CMK (cell line): ENCODE measurements around the gene PREX1.

Experiments used
- DNase-seq: peaks from one replicate; pipeline ENCODE4 v3.0.0-alpha.2; 2010; ENCODE audit warnings: low read depth

PREX1 gene

GRCh38 chr20:48697845-48698491 lies 129.8 kb downstream of the PREX1 start:
- no peak for DNase-seq

DNA sequence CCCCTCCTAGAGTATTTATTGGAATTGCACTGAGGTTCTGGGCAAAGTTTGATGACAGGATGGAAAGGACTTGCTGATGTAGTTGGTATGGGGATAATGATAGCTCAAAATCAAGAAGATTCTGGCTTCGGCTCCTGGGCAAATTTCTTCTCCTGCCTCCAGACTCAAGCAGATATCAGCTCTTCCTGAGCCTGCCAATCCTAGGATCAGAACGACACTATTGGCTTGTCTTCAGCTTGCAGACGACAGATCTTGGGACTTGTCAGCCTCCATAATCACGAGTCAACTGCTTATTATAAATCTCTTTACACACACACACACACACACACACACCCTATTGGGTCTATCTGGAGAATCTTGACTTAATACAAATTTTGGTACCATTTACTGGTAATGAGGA lies 131.1 kb downstream of the PREX1 start:
- no peak for DNase-seq

GRCh38 chr20:48695738-48696137 lies 132.1 kb downstream of the PREX1 start:
- DNase-seq = no peak

GRCh38 chr20:48695255-48695654 lies 132.5 kb downstream of the PREX1 start:
- no peak for DNase-seq

DNA sequence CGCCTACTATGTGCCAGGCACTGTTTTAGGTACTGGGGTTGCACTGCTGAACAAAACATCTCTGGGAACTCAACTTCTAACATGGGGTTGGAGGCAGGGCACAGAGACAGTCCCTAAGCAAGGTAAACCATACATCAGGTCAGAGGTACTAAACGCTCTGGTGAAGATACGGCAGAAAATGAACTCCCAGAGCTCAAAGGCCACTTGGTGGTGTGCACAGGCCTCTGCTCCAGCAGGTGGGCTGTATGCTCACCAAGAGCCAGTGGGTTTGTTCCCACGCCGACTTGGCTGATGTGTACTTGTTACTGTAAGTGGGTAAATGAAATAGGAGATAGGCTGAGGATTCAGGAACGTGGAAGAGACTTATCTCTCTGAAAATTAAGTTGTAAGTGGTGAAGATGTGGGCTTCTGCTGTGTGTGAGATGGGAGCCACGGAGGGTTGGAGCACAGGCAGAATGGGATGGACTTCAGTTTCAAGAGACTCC lies 133.4 kb downstream of the PREX1 start:
- no peak for DNase-seq

DNA sequence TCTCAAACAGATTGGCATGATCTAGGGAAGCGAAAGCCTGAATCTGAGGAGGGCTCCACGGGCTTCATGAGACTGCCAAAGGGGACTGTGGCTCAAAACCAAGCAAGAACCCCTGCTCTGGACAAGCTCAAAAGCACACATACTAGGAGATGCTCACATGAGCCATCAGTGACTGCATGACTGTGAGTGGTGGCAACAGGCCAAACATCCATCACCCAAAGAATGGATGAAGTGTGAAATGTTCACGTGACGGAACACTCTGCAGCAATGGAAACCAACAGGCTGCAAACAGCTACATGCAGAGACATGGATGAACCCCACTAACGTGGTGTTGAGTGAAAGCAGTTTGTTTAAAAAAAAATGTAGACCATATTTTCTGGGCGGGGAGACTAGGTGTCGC lies 136.3 kb downstream of the PREX1 start:
- no peak for DNase-seq

DNA sequence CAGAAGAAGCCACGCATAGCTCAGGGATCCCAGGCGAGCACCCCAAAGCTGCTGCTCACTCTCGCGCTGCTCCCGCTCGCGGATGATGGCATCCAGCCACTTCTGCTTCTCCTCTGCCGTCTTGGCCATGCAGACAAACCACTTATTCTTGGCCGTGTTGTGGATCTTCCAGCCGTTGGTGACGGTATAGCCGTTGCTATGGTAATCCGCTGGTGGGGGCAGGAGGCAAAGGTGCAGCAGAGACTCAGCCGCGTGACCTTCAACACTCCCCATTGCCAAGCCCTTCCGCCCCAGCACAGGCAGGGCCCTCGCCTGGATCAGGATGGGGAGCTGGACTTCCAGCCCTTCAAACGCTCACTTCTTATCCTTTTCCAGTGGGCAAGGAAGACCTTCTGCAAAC lies 136.9 kb downstream of the PREX1 start:
- no peak for DNase-seq

DNA sequence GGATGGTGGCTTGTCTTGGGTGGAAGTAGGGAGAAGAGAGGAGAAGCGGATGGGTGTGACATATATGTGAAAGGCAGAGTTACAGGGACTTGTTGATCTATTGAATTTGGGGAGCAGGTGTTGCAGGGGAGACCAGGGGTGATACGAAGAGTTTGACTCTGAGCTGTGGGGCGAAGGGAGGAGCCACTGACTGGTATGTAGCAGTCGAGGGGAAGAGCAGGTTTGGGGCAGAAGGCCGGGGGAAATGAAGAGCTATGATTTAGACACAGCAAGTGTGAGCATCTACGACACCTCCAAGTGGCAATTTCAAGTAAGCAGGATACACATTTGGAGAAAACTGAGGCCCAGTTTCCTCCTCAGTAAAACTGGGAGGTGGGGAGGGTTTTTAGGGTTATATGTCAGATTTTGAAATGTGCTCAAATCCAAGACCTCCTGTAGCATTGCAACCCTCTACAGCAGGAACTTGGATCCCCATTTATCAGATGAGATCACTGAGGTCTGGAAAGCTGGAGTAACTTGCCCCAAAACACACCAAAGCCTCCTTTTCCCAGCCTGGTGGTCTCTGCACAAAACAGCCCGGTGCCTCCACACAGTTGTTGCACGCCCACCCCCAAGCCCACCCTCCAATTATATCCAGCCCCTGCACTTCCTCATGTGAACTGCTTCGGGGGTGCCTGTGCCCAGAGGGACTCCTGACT lies 137.8 kb downstream of the PREX1 start:
- no peak for DNase-seq

DNA sequence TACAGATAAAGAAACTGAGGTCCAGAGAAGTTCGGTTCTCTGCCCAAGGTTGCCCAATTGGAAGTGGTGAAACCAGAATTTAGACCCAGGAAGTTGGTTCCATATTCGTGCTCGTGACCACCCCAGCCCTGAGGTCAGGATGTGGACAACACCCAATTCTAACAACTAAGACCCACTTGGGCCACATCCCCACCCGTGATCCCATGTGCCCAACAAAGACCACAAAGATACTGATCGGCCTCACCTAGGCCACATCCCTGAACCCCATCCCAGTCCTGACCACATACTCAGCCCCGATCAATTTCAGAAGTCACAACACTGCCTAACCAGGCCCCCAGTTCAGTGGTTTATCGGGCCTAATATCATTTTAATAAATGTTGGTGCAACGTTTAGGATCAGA lies 138.4 kb downstream of the PREX1 start:
- no peak for DNase-seq

DNA sequence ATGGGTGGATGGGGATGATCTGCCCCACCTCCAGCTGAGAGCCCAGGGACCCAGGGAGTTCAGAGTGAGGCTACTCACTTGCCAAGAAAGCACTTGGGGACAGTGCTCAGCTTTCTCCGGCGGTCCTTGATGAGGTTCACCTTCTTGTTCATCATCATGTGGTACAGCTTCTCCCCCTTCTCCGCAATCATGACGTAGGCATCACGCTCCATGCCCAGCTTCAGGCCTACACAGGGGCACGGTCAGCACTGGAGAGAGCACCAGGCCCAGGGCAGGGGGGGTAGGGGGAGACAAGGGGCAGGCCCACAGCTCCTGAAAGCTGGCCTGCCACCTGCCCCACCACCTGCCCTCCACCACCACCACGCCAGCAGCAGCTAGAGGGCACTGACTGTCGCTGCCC lies 139.2 kb downstream of the PREX1 start:
- DNase-seq = no peak

- DNase-seq = no peak
Observed at GRCh38 chr20:48687117-48687800, 140.5 kb downstream of the PREX1 start.

DNA sequence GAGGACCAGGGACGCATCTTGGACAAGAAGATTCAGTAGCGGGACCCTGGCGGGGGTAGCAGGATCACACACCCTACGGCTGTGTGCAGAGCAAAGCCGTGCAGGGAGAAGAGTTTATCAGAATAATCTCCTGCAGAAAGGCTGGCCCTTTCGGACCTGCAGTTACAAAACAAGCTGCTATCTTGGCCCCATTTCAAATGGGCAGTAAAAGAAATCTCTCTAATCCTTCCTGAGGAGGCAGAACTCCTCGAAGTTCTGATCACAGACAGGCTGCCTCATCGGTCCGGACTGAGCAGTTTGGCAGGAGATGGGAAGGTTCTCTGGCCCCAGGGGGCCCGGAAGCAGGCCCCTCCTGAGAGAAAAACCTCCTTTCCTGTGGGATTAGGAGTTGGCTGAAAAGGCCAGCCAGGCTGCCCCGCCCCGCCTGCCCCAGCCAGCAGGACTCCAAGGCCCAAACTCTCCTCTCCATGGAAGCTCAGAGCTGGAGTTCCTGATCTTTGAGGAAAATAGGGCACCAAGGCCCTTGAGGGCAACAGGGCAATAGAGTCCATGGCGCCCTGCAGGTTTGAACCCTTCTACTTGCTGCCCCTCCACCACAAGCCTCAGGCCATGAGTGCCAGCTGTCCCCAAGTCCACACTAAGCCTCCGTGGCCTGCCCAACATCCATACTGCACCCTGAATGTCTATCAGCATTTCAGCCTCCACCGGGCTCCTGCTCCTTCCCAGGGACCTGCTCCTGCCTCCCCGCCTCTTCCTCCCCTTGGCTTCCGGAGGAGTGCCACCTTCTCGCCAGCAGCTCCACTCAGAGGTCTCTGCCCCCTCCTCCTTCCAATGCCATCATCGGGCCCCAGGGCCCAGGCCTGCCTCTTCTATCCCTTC lies 141.3 kb downstream of the PREX1 start:
- no peak for DNase-seq

DNA sequence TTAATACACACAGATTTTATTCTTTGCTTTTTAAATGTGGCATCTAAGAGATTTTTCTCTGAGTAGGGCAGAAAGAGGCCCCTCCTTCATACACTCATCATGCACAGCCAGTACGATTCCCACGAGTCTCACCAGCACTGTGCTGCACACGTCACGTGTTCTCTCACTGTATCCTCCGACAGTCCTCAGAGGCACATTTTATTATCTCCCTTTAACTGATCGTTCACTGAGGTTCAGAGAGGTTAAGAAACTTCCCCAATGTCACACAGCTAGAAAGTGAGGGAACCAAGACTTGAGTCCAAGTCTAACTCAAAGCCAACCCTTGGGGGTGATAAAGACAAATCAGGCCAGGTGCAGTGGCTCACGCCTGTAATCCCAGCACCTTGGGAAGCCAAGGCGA lies 142.5 kb downstream of the PREX1 start:
- DNase-seq = no peak

GRCh38 chr20:48684501-48685041 lies 143.2 kb downstream of the PREX1 start:
- DNase-seq = no peak

DNA sequence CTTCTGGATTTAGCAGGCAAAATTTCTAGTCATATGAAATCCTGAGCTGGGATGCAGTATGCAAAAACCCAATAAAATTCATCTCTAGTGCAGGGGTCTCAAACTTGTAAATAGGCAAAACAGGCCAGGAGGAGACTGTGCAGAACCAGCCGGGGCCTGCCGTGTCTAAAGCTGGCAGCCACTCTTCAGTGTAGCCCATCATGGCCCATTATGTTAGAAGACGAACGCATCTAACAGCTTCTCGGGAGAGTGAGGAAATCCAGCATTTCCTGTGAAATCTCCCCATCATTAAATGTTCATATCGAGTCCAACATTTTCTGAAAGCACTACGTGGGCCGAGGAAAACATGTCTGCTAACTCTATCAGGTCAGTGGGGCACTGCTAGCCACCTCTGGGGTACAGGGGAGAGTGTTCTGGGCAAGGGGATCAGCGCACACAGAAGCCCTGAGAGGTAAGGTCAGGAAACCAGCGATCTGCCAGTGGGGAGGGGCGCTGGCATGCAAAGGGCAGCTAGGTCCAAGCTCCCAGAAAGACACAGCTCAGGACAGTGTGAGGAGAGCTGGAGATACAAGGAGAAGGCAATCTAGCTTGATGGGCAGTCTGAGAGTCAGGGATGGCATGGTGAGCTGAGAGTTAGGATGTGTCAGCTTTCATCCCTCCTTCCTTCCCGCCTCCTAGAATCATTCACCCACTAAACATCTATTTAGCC lies 144.2 kb downstream of the PREX1 start:
- DNase-seq = no peak

- no peak for DNase-seq
Observed at GRCh38 chr20:48682529-48683363, 145.1 kb downstream of the PREX1 start.

DNA sequence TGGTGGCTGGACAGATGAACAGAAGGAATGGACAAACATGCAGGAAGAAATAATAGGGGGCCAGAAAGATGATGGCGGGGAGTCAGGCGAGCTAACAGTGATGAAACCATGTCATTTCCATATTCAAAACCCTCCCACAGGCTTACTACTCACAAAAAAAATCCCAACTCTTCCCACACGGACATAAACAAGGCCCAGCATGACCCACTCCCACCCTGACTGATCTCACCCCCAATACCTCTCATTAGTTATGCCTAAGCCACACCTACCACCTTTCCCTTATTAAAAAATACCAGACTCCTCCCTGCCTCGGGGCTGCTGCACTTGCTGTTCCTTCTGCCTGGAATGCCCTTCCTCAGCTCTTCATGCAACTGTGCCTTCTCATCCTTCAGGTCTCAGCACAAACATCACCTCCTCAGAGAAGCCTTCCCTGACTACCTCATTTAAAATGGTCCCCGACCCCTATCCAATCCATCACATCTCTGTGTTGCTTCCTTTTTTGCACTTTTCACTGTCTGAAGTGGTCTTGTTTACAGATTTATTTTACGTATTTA lies 145.8 kb downstream of the PREX1 start:
- no peak for DNase-seq

GRCh38 chr20:48681201-48681872 lies 146.5 kb downstream of the PREX1 start:
- no peak for DNase-seq

DNA sequence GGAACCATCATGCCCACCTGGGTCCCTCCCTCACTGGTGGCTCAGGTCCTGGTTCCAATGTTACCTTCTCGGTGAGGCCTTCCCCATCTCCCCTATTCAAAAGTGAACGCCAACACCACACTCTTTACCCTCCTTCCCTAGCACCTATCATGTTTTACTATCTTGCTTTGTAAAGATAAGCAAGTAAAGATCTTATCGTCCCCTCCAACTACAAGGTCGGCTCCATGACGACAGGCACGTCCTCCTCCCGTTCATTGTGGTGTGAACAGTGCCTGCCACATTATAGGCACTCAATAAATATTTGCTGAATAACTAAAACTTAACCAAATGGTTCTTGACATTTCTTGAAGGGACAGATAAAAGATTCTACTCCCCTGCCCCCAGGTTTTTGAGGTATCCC lies 147.1 kb downstream of the PREX1 start:
- no peak for DNase-seq

DNA sequence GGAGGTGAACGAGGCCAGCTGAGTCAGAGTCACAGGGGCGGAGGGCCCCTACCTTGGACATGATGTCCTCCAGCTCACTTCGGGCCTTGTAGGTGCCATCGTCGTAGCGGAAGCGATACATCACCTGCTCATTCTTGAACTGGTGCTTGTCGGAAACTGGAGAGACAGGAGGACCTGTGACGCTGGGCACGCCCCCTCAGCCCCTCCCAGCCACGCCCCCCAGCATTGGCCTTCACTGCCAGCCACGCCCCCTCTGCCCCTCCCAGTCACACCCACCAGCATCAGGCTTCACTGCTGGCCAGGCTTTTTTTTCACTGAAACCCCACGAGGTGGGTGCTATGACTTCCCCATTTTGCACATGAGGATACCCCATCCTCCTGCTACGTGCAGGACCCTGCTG lies 148.2 kb downstream of the PREX1 start:
- DNase-seq = no peak
